GM13977 (cell line): ENCODE measurements around the gene ANXA2.
"Not testable (repeated sequence)": the region's sequence is repeated elsewhere in the genome, so short reads cannot be mapped to it uniquely, and the experiment has no call there.

Experiments used
- DNase-seq: peaks from one replicate; pipeline ENCODE4 v3.0.0; 2012; ENCODE audit warnings: low spot score
- in situ Hi-C: fragments of 300-500 bp; cut with MboI; formaldehyde crosslinking; loops from one replicate; pipeline ENCODE4 v1.12.0; 2022; ENCODE audit warnings: low sequenced_read_pairs, low pct_unique_long_range_greater_than_20kb, mixed read lengths, inconsistent platforms; ENCODE audit not compliant: unreplicated experiment
- TF ChIP-seq, protein P1 (sequence below): IDR thresholded peaks from 2 replicates; pipeline ENCODE4 v1.5.1; 2012; ENCODE audit warnings: mild to moderate bottlenecking, control low read depth; ENCODE audit not compliant: insufficient read depth; ENCODE audit errors: extremely low read depth, missing control alignments

The ANXA2 gene

GRCh38 chr15:60340207-60340921, 57.4 kb downstream of the ANXA2 start:
- DNase-seq, result no peak
- TF ChIP-seq, protein P1, sequence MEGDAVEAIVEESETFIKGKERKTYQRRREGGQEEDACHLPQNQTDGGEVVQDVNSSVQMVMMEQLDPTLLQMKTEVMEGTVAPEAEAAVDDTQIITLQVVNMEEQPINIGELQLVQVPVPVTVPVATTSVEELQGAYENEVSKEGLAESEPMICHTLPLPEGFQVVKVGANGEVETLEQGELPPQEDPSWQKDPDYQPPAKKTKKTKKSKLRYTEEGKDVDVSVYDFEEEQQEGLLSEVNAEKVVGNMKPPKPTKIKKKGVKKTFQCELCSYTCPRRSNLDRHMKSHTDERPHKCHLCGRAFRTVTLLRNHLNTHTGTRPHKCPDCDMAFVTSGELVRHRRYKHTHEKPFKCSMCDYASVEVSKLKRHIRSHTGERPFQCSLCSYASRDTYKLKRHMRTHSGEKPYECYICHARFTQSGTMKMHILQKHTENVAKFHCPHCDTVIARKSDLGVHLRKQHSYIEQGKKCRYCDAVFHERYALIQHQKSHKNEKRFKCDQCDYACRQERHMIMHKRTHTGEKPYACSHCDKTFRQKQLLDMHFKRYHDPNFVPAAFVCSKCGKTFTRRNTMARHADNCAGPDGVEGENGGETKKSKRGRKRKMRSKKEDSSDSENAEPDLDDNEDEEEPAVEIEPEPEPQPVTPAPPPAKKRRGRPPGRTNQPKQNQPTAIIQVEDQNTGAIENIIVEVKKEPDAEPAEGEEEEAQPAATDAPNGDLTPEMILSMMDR, result no peak
- in situ Hi-C loops, result no loop called here

GRCh38 chr15:60339236-60339635, 58.5 kb downstream of the ANXA2 start:
- in situ Hi-C loops, result no loop called here
- TF ChIP-seq, protein P1, result no peak

GRCh38 chr15:60338810-60339209, 59.0 kb downstream of the ANXA2 start:
- in situ Hi-C loops, result no loop called here
- no peak for DNase-seq
- TF ChIP-seq, protein P1, result no peak

More at GRCh38 chr15:60339236-60339635, 58.5 kb downstream of the ANXA2 start:
- no peak for DNase-seq

GRCh38 chr15:60337076-60337475, 60.7 kb downstream of the ANXA2 start:
- in situ Hi-C loops, result no loop called here
- TF ChIP-seq, protein P1, result no peak
- no peak for DNase-seq

GRCh38 chr15:60335296-60335695, 62.5 kb downstream of the ANXA2 start:
- DNase-seq, in situ Hi-C loops: not testable (repeated sequence)

- in situ Hi-C loops, result no loop called here
- peak; percentile 26 for DNase-seq
- TF ChIP-seq, protein P1, result peak; percentile 60
These were observed 68.8 kb downstream of the ANXA2 start for GRCh38 chr15:60328852-60329443.
